WTC11 (cell line): ENCODE data around the gene HNRNPM. TPM values are rescaled to one million over a fixed set of nuclear protein-coding genes. Genes with fewer than 3 reads are reported as not detected.
A peak's percentile ranks its signal among the peaks of the same experiment; 100 is the strongest.

ENCODE experiments used
- AFF4 ChIP-seq: sonication (generic); formaldehyde crosslinking; IDR thresholded peaks from 2 replicates; pipeline ENCODE4 v1.8.1; 2023; ENCODE audit warnings: mild to moderate bottlenecking, missing genetic modification reagents, borderline replicate concordance
- ATF1 ChIP-seq: sonication (generic); formaldehyde crosslinking; IDR thresholded peaks from 2 replicates; pipeline ENCODE4 v1.8.1; 2023; ENCODE audit warnings: mild to moderate bottlenecking, moderate library complexity, missing genetic modification reagents
- ATF2 ChIP-seq: sonication (generic); formaldehyde crosslinking; IDR thresholded peaks from 2 replicates; pipeline ENCODE4 v1.8.1; 2022; ENCODE audit warnings: low read depth, missing genetic modification reagents, borderline replicate concordance
- CREB1 ChIP-seq: sonication (generic); formaldehyde crosslinking; IDR thresholded peaks from 2 replicates; pipeline ENCODE4 v1.8.0; 2023; ENCODE audit warnings: mild to moderate bottlenecking, missing genetic modification reagents
- E2F1 ChIP-seq: sonication (generic); formaldehyde crosslinking; IDR thresholded peaks from 2 replicates; pipeline ENCODE4 v1.8.0; 2022; ENCODE audit warnings: mild to moderate bottlenecking, missing genetic modification reagents
- GABPB1 ChIP-seq: sonication (generic); formaldehyde crosslinking; IDR thresholded peaks from 2 replicates; pipeline ENCODE4 v1.8.1; 2023; ENCODE audit warnings: mild to moderate bottlenecking, missing genetic modification reagents
- JAZF1 ChIP-seq: fragments of 250-450 bp; sonication (Bioruptor Pico); IDR thresholded peaks from 2 replicates; pipeline ENCODE4 v1.9.0; 2021; ENCODE audit warnings: moderate library complexity, mild to moderate bottlenecking, inconsistent platforms
- NR1H2 ChIP-seq: sonication (generic); formaldehyde crosslinking; IDR thresholded peaks from 2 replicates; pipeline ENCODE4 v1.9.0; 2021; ENCODE audit warnings: mild to moderate bottlenecking, moderate library complexity, missing genetic modification reagents
- PREB ChIP-seq: sonication (generic); formaldehyde crosslinking; IDR thresholded peaks from 2 replicates; pipeline ENCODE4 v1.8.1; 2022; ENCODE audit warnings: mild to moderate bottlenecking, missing genetic modification reagents, moderate library complexity, borderline replicate concordance
- RELA ChIP-seq: sonication (generic); formaldehyde crosslinking; IDR thresholded peaks from 2 replicates; pipeline ENCODE4 v1.8.1; 2022; ENCODE audit warnings: missing genetic modification reagents, mild to moderate bottlenecking, borderline replicate concordance
- USF2 ChIP-seq: sonication (generic); formaldehyde crosslinking; IDR thresholded peaks from 2 replicates; pipeline ENCODE4 v1.8.1; 2023; ENCODE audit warnings: mild to moderate bottlenecking, missing genetic modification reagents, moderate library complexity
- ZNF263 ChIP-seq: sonication (generic); formaldehyde crosslinking; IDR thresholded peaks from 2 replicates; pipeline ENCODE4 v1.8.1; 2022; ENCODE audit warnings: low read depth, mild to moderate bottlenecking, moderate library complexity, missing genetic modification reagents
- ZNF281 ChIP-seq: sonication (generic); formaldehyde crosslinking; IDR thresholded peaks from 2 replicates; pipeline ENCODE4 v1.8.0; 2023; ENCODE audit warnings: mild to moderate bottlenecking, missing genetic modification reagents
- ZNF396 ChIP-seq: fragments of 250-450 bp; sonication (Bioruptor Pico); IDR thresholded peaks from 2 replicates; pipeline ENCODE4 v1.8.0; 2021; ENCODE audit warnings: mild to moderate bottlenecking, moderate library complexity, borderline replicate concordance
- ZNF416 ChIP-seq: fragments of 250-450 bp; sonication (Bioruptor Pico); IDR thresholded peaks from 2 replicates; pipeline ENCODE4 v1.9.0; 2021; ENCODE audit warnings: mild to moderate bottlenecking, inconsistent platforms
- ZNF512 ChIP-seq: sonication (generic); formaldehyde crosslinking; IDR thresholded peaks from 2 replicates; pipeline ENCODE4 v1.8.1; 2022; ENCODE audit warnings: missing genetic modification reagents, borderline replicate concordance
- ZNF532 ChIP-seq: fragments of 250-450 bp; sonication (Bioruptor Pico); IDR thresholded peaks from 2 replicates; pipeline ENCODE4 v1.9.0; 2021; ENCODE audit warnings: mild to moderate bottlenecking, borderline replicate concordance
- total RNA-seq: library from RNA; stranded (reverse); gene quantifications from 3 replicates; pipeline ENCODE4 v1.2.3, GENCODE V29; 2021

Gene HNRNPM
- total RNA-seq, 1 experiment from 2014 or later, result 416 TPM

GRCh38 chr19:8444677-8445487, at the start of gene HNRNPM (continued):
- TF ChIP-seq AFF4 (CRISPR knock-in tag) (peak; percentile 84; the same call in 1 of the 2 replicates), ZNF416 (CRISPR knock-in tag) (no peak), GABPB1 (CRISPR knock-in tag) (no peak), NR1H2 (0 out of 2 replicates have a peak, but pooled peaks have one; percentile 72), ZNF281 (CRISPR knock-in tag) (no peak), E2F1 (CRISPR knock-in tag) (no peak), USF2 (CRISPR knock-in tag) (peak; percentile 99), CREB1 (CRISPR knock-in tag) (no peak), ZNF263 (CRISPR knock-in tag) (no peak; the same call in 1 of the 2 replicates), PREB (no peak), ZNF396 (CRISPR knock-in tag) (no peak), ATF1 (no peak), ZNF532 (CRISPR knock-in tag) (no peak), JAZF1 (no peak), ATF2 (CRISPR knock-in tag) (no peak), RELA (CRISPR knock-in tag) (0 out of 2 replicates have a peak, but pooled peaks have one; percentile 33), ZNF512 (CRISPR knock-in tag) (no peak)
